Glomerular endothelial cell (primary cell): ENCODE data around the gene DST. TPM values are rescaled to one million over a fixed set of nuclear protein-coding genes. Genes with fewer than 3 reads are reported as not detected.

Source experiments
- DNase-seq: peaks from one replicate; pipeline ENCODE4 v3.0.0-alpha.2; 2011; ENCODE audit warnings: low read depth, low spot score; ENCODE audit errors: extremely low read depth
- total RNA-seq: library from RNA; depleted of rRNA; stranded (reverse); fragments of >200 nt; gene quantifications from 2 replicates; pipeline ENCODE4 v1.2.3, GENCODE V29; 2015

Gene DST
- total RNA-seq, 1 donor from 2014 or later, result 226 TPM

DNA sequence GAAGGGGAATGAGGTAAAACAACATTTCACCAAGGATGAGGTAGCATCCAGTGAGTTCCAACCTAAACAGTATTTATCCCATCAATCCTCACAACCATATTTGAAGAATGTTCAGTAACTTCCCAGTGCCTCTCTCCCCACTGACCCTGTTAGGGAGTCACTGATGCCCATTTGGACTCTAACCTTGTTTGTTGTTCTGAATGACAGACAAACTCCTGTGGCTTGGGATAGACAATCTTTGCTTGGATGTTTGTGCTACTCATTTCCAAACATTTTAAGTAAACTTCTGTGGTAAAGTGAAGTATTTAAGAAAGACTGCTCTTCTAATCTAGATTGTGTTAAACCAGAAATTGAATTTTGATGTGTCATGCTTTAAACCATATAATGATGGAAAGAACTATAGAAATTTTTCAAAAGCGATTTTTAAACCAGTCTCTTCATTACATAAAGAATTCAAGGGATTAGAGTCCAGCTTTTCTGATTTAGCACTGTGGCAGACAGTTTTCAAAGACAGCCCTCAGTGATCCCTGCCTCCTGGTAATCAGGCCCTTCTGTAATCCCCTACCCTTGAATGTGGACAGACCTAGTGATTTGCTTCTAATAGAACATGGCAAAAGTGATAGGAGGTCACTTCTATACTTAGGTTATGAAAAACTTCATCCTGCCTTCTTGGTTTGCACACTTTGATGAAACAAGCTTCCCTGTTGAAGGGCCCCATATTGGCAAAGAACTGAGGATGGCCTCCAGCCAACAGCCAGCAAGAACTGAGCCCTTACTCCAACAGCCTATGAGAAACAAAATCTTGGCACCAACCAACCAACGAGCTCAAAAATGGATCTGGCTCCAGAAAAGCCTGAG is 191.6 kb downstream of the DST start:
- DNase-seq, result no peak

DNA sequence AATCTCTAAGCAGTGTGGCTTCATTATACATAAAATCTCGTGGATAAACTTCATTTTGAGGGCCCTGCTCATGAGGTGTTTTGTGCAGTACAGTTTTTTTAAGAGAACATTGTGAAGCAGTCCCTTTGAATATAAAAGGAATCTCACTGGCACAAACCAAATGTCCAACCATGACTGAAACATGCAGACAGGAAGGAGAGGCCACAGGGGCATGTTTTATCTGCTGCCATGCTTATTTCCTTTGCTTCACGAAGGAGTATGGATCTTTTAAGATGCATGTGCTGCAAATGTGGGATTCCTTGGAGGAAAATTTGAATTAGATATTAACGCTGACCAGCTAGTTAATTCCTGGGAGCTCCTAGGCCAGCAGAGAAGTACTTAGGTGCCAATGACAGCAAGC is 192.3 kb downstream of the DST start:
- peak; percentile 7 for DNase-seq

DNA sequence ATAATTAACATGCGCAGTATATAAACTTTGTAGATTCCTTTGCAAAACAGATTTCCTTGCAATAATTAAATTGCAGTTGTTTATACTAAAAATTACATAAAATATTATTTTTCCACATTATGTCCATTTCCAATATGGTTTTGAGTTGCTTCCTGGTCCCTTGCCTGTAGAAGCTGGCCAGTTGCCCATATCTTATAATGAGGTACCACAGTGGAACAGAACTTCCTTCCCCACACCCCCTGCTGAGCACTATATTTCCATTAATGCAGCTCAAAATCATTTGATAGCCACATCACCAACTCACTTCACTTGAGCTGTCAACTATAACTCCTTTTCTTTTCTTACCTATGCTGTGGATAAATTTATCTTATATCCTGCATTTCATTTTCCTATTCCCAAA is 194.6 kb downstream of the DST start:
- DNase-seq, result no peak

DNA sequence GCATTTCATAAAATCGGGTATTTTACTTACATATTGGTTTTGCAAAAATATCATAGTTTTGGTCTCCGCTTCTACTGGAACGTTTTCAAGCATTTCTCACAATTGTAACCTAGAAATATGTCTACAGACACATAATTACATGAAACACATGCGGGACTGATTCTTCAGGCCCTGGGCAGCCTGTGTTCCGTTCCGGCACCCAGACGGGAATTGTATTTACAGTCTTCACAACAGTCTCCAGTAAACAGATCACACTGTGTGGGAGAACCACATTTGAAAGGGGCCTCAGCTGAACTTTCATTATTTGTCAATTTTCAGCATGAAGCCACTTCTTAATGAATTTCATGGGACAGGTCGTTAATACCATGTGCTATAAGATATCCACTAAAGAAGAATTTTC is 196.9 kb downstream of the DST start:
- no peak for DNase-seq

DNA sequence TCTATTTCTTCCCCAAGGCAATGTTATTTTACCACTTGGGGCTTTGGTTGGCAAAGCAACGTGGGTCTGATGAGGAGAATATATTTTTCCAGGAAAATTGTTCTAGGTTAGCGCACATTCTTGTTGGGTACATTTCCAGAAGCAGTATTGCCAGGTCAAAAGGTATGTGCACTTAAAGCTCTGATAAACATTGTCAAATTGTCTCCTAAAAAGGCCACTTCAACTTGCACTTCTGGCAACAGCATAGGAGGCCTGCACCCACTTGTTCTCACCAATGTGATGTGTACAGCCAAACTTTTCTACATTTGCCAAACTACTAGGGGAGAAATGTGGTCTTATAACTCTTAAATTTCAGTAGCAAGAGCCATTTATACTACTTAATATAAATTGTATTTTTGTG is 197.8 kb downstream of the DST start:
- no peak for DNase-seq

DNA sequence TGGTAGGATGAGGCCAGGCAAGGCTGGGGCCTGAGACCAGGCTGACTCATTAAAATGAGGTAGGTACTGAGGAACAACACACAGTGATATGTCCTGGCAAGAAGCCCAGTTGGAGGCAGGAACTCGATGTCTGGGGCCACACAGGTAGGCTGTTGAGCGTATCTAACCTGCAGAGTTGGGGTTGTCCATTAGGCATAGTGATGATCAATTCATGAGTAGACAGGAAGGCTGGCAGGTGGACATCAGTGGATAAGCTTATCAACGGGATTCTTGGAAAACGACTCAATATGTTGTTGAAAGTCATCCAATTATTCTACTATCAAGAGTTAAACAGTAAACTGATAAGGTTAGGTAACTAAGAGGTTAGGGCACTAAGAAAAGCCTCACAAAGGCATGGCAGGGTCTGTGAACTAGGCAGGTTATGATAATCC is 202.1 kb downstream of the DST start:
- DNase-seq, result no peak

DNA sequence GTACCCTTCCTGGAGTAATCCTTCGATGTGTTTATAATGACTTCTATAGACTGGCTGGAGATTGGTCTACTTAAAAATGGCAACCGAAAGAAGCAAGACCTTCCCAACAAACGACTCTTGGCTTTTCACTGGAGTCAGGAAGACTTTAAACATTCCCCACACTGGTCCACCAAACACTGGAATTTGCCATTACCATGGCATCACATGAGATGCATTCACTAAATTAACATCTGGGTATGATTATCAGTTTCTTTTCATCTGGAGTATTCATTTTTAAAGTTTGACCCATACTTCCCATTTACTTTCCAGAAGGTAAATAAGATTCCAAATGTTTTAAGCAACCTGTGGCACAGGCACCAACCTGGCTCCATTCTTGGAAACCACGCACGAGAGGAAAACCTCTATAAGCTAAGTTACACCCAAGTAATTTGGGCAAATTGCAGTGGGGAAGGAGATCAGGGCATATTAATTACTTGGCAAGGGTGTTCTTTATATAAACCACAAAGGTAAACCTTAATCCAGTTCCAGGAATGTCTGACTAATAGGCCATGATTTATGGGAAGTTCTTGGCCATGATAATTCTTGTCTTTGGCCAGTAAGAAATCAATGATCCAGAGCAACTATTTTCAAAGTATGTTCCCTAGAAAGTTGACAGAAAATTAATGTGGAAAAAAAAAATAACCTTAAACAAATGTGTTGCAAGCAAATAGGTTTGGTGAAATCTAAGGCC is 205.4 kb downstream of the DST start:
- DNase-seq, result no peak

DNA sequence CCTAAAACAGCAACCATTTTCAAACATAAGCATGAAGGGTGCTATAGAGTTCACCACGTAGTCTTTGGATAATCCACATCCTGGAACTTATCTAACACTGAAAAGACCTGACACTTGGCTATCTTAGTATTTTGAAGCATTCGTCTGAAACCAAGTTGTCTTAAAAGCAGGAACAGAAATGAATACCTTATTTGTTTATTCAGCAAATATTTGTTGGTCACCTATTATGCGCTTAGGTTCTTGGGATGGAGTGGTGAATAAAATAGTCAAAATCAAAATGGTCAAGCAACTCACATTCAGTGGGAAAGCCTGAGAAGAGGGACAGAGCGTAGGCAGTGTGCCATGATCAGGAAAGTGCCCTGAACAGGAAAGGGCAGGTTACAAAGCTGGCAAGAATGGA is 206.9 kb downstream of the DST start:
- DNase-seq, result no peak

DNA sequence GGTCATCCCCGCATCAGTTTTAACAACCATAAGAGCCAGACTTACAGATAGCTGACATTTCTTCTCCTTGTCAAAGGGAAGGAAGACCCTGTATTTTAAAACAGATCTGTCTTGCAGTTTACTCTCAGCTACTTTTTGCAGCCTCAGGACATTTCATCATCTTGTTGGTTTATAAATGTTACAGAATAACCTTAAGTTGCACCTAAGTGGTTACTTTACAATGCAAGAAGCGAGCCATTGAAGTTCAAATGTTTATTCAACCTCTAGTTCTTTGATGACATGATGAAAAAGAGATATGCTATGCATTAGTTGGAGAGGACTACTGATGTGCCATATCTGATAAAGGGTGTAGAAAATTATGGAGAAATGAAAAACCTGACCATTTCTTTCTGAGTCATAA is 207.4 kb downstream of the DST start:
- DNase-seq, result no peak

DNA sequence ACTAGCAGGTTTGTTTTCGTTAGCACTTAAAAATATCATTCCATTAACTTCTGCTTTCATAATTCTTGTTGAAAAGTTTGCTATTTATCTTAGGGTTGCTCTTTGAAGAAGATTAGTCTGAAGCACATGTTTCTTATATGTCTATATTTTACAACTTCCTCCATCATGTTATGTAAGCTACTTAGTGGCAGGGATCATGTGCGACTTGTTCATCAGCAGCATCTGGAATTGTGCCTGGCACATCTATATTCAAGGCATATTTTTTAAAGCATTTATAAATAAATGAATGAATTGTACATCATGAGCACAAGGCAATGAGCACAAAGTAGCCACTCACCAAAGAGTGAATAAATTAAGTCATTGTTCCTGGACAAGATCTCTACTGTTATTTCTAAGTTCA is 208.1 kb downstream of the DST start:
- DNase-seq, result no peak

DNA sequence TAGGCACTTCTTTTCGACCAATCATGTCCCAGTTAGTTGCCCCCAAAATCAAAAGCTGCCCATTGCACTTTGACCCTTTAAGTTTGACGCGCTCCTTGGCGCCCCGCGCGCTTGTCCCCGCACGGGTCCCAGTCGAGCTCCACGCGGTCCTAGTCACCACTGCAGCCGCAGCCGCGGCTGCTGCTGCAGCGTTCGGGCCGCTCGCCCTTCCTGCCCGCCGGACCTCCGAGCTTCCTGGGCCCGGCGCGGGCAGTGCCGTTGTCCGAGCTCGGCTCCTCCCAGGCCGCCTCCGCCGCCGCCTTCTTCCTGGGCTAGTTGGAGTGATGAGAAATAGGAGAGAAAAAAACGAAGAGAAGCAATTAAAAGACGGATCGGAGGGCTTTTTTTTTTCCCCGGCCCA is 209.6 kb downstream of the DST start:
- DNase-seq, result no peak

DNA sequence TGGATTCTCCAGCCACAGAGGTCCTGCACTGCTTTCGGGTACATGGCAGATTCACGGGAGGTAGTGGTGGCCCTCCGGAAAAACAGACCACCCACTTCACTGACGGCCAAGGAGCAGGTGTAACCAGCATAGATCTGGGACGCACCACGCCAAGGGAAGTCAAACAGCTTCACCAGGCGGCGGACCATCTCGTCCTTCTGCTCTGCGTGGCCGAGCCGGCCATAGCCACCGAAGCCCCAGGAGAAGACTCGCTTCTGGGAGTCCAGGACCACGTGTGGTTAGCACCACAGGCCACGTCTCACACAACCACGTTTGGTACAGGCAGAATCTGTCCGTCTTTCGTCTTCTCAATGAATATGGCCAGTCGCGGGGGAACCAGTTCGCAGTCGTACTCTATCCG is 210.5 kb downstream of the DST start:
- no peak for DNase-seq

DNA sequence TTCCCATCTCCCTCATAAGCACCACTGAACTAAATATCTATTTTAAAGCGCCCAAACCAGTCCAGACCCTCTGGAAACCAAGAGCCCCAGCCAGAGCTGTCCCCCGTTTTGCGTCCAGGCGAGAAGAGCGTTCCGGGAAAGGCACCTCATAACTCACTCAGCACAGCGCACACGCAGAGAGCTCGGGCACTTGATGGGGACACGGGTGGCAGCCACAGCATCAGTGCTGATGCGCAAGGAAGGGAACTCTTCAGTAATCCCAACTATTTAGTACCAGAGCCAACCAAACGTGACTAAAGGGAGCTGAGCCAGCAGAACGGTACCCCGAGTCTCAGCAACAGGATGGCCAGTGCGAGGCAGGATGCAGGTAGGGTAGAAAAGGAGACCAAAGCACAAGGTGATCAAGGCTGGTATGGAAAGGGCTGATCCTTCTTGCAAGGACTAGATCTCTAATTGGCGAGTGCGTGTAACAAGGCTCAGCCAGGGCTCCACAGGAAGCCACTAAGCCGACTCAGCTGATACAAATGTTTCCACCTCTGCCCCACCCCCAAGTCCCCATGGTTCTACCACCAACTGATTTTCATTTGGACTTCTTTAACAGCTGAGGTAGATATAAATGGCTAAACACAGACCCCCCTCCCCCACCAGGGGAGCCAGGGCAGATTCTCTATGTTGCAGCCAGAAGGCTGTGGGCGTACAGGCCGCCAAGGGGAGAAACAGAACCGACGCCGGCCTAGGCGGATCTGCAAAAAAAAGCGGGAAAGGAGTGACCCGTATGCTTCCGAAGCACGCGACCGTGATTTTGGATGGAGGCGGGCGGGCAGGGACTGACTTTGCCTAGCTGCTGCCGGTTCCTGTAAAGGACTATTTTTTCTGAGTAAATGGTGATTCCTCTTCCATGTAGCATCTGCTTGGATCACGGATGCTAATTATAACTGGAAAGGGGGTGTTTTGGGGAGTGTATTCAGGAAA is 211.8 kb downstream of the DST start:
- DNase-seq, result no peak

DNA sequence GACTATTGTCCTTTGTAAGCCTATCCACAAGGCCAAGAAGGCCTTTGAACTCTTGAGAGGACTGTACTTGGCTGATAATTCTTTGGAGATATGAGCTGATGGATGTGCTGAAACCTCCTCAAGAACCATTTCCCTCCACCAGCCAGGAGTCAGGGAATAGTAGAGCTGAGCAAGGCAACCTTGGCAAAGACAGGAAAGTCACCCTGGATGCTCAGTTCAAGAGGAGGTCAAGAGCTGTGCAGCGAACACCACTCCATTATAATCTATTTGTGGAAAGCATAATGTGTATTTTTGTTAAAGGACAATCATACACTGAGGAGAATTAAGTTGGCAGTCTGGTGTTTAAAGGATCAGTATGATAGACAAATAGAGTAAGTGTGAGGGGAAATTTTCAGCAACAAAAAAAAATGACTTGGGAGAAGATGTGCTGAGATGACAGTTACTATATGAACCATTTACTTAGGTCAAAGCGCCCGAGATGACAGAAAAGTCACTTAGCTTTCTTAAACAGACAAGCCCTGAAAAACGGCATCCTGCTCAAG is 218.1 kb downstream of the DST start:
- no peak for DNase-seq

DNA sequence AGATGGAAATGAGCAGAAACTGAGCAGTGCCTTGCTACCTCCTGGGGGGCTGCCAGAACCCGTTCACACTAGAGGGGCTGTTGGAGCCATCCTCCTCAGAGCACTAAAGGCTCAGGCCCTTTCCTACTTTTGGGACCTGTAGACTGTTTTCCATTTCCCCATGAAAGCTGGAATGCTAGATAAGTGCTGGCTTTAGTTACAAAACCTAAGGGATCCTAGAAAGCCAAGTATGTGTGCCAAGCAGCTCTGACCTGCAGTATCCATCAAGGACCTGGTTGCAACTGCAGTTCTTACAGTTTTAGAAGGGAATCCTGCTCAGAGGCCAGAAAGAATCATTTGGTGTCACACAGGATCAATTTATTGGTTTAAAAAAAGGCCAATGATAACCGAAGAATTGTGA is 218.6 kb downstream of the DST start:
- DNase-seq, result no peak

DNA sequence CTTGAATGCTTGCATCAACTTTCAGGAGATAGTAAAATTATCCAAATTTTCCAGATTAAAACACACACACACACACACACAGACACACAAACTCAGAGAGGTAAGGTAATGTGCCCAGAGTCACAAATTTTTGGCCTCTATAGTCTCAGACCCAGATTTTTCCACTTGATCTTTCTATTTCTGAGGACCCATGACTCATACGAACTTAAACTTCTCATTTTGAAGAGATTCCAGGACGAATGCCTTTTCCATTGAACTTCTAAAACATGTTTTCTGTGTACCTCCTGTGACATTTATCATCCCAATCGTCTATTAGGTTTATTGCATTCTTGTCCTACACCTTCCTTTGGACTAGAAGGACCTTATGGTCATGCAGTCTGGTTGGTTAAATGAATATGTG is 222.4 kb downstream of the DST start:
- no peak for DNase-seq

DNA sequence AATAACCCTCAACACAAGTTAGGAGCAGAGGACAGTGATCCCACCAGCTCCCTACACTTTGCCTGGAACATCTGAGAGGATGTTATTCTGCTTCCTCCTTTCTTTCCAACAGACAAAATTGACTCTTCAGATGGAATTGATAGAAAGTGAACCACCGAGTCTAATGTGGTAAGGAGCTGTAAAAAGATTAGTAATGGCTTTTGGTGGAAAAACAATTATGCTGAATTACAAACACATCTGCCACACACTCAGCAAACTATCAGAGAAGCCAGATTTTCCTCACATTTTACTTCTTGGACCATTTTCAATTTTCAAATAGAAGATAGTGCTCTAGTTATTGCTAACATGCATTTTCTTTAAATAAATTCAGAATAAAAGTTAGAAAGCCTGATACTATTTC is 223.5 kb downstream of the DST start:
- DNase-seq, result no peak

DNA sequence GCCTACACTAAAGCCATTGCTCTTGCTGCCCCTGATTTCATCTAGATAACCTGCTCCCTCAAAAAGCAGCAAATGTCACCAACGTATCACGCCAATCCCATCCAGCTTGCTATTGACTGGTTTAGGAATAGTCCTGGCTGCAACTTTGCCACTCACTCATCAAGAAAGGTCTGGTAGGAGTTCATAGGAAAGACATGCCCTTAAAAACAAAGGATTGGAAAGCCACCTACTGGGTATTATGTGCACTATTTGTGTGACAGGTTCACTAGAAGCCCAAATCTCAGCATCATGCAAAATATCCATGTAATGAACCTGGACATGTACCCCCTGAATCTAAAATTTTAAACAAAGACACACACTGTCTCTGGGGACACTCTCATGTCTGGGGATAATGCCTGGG is 224.9 kb downstream of the DST start:
- no peak for DNase-seq

DNA sequence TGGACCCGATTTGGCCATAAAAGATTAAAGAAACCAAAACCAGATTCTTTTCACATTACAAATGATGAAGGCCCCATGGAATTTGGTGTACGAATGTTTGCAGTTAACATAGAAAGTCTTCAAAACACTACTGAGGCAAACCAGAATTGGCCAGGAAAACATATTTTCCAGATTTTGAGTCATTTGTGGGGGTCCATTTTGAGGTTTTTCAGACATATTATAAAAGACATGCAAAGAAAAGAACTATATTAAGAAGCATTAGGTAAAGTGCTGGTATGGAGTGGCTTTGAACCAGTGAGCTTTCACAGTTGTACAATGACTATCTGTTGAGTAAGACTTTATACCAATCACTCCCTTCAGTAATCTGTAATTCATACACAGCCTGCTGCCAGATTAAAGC is 226.4 kb downstream of the DST start:
- DNase-seq, result no peak

DNA sequence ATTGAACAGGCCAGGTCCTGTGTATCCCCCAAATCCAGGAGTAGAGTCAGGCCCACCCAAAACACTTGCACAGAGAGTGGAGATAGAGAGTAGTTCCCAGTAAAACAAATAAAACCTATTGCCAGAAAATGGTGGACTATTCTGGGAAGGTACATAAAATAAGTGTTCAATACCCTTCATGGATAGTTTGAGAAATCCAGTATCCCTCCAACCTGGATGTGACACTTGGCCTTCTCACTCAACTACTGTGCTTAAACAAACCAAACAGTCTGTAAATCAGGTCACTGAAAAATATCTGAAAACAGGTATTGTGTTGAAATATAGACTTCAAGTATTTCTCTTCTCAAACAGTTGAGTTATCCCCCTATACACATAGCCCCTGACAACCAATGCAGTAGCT is 233.7 kb downstream of the DST start:
- no peak for DNase-seq
